Brain microvascular endothelial cell (primary cell): ENCODE data around the gene GALNT9.

Experiments
- DNase-seq: peaks from one replicate; pipeline ENCODE4 v3.0.0-alpha.2; 2020
- H3K27ac ChIP-seq: fragments of 250-450 bp; sonication (Bioruptor Pico); 2 replicates; pipeline ENCODE4 v1.5.1; 2020; ENCODE audit warnings: mild to moderate bottlenecking, moderate library complexity
- H3K27me3 ChIP-seq: fragments of 250-450 bp; sonication (Bioruptor Pico); replicated peaks from 2 replicates; pipeline ENCODE4 v1.5.1; 2020; ENCODE audit warnings: mild to moderate bottlenecking
- H3K36me3 ChIP-seq: fragments of 250-450 bp; sonication (Bioruptor Pico); replicated peaks from 2 replicates; pipeline ENCODE4 v1.5.1; 2020; ENCODE audit warnings: mild to moderate bottlenecking
- H3K4me3 ChIP-seq: 2 replicates; pipeline ENCODE4 v1.5.1; 2011; ENCODE audit warnings: low read depth, mild to moderate bottlenecking, control low read depth, low read length, moderate library complexity
- CTCF ChIP-seq: IDR thresholded peaks from 2 replicates; pipeline ENCODE4 v1.5.1; 2011; ENCODE audit warnings: low read depth, mild to moderate bottlenecking, moderate library complexity, low read length, control low read depth, inconsistent platforms; ENCODE audit errors: missing control alignments
- in situ Hi-C: cut with HindIII; loops from 2 replicates; pipeline ENCODE4 v1.10.0; 2017; ENCODE audit warnings: low sequenced_read_pairs, low pct_ligation_motif_present

GALNT9 gene

DNA sequence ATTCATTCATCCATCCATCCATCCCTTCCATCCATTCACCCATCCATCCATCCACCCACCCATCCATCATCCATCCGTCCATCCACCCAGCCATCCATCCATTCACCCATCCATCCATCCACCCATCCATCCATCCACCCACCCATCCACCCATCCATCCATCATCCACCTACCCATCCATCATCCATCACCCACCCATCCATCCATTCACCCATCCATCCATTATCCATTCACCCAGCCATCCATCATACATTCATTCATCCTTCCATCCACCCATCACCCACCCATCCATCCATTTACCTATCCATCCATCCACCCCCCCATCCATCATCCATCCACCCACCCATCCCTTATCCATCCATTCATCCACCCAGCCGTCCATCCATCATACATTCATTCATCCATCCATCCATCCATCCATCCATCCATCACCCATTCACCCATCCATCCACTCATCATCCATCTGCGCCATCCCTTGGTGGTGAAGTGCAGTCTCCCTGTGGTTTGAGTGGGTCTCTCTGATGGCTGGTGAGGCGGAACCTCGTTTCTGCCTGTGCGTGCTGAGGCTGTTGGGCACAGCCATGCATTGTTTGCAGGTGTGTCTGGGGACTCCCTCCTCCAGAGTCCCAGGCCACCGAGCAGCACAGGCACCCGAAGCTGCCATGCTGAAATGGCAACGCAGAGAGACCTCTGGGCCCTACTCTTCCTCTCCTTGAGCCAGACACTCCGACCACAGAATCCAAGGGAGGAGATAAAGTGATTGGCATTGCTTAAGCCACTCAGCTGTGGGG is 162.4 kb downstream of the GALNT9 start:
- Histone ChIP-seq H3K36me3 (no peaks in the 10 kb centered on the region), H3K27ac (no peak overlapping the region), H3K4me3 (no peak overlapping the region), H3K27me3 (peaks cover 2% of the 10 kb centered on the region)
- DNase-seq = no peak
- in situ Hi-C loops = no loop called here
- no peak for TF ChIP-seq CTCF

DNA sequence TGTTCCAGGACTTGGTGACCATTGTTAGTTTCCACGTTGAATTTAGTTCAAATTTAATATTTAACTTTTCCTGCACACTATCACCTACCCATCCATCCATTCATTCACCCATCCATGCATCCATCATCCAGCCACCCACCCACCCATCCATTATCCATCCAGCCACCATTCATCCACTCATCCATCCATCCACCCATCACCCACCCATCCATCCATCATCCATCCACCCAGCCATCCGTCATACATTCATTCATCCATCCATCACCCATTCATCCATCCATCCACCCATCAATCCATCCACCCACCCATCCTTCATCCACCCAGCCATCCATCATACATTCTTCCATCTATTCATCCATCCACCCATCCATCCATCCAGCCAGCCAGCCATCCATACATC is 163.3 kb downstream of the GALNT9 start:
- Histone ChIP-seq H3K27me3 (no peaks in the 10 kb centered on the region), H3K27ac (no peak overlapping the region), H3K36me3 (no peaks in the 10 kb centered on the region), H3K4me3 (no peak overlapping the region)
- no peak for TF ChIP-seq CTCF
- in situ Hi-C loops = no loop called here
- DNase-seq = no peak

DNA sequence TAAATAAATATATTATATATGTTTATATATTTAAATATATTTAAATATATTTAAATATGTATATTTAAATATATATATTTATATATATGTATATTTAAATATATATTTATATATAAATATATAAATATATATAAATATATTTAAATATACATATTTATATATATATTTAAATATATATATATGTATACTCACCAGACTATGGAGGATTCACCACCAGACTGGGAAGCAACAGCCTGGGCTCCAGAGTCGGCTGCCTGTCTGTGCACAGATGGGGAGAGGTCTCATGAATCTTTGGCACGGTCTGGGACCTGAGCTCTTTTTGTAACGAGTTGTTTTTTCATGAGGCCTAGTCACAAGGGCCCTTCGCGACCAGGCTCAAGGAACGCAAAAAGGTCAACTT is 163.8 kb downstream of the GALNT9 start:
- Histone ChIP-seq H3K4me3 (no peak overlapping the region), H3K27ac (no peak overlapping the region), H3K36me3 (no peaks in the 10 kb centered on the region), H3K27me3 (no peaks in the 10 kb centered on the region)
- in situ Hi-C loops = no loop called here
- no peak for TF ChIP-seq CTCF
- DNase-seq = no peak

- DNase-seq = no peak
- Histone ChIP-seq H3K27me3 (no peaks in the 10 kb centered on the region), H3K4me3 (no peak overlapping the region), H3K27ac (no peak overlapping the region), H3K36me3 (no peaks in the 10 kb centered on the region)
- TF ChIP-seq CTCF = no peak
- in situ Hi-C loops = no loop called here
Measured at GRCh38 chr12:132164426-132164825, 165.0 kb downstream of the GALNT9 start.

GRCh38 chr12:132163911-132164288 is 165.5 kb downstream of the GALNT9 start:
- Histone ChIP-seq H3K27me3 (no peaks in the 10 kb centered on the region), H3K4me3 (no peak overlapping the region)
- peak; percentile 49 for TF ChIP-seq CTCF

More at GRCh38 chr12:132163911-132164288, 165.5 kb downstream of the GALNT9 start:
- no peak for DNase-seq
- in situ Hi-C loops = no loop called here
- no peaks in the 10 kb centered on the region for H3K36me3 ChIP-seq
- H3K27ac ChIP-seq = no peak overlapping the region
